ENCODE results near the gene SMG7. TPM values are rescaled to one million over a fixed set of nuclear protein-coding genes. Genes with fewer than 3 reads are reported as not detected.

Gene SMG7
- total and polyA plus RNA-seq, 10 of the 15 experiments (the other 5 are each of a cell fraction or from before 2014, with no cell fraction given), result 9.5 to 65.4 (median 42.7) TPM

GRCh38 chr1:183454377-183454776 is 17.9 kb upstream of the SMG7 start:
- in situ Hi-C loops (cut with MboI) (no loop called here), intact Hi-C loops (cut with micrococcal nuclease; ENCODE audit: unreplicated experiment) (no loop called here)
- Histone ChIP-seq H3K9ac (ENCODE audit: control insufficient read depth, insufficient read depth, low read length) (no peak overlapping the region), H3K27ac (ENCODE audit: control insufficient read depth, insufficient read depth) (no peak overlapping the region), H2AFZ (ENCODE audit: control insufficient read depth, low read depth, low read length) (no peak overlapping the region), H3K4me2 (ENCODE audit: control insufficient read depth, insufficient read depth) (no peak overlapping the region), H3K9me3 (replicated peaks; ENCODE audit: control insufficient read depth, insufficient read depth, low read length) (no peaks in the 10 kb centered on the region), H3K27me3 (replicated peaks in 1 of 2; ENCODE audit: control insufficient read depth in 2 of 2, insufficient read depth in 2 of 2, low read length in 1 of 2) (no peaks in the 10 kb centered on the region; a peak in 1 of 4 replicates), H3K79me2 (ENCODE audit: control insufficient read depth, insufficient read depth, low read length) (no peaks in the 10 kb centered on the region), H3K4me3 (no peak overlapping the region), H4K20me1 (ENCODE audit: control insufficient read depth, insufficient read depth) (no peaks in the 10 kb centered on the region), H3K36me3 (ENCODE audit: control insufficient read depth in 2 of 2, insufficient read depth in 2 of 2, low read length in 1 of 2) (no peaks in the 10 kb centered on the region), H3K4me1 (ENCODE audit: control insufficient read depth, insufficient read depth, low read length) (no peaks in the 10 kb centered on the region)
- TF ChIP-seq BCL11A (IDR thresholded peaks at IDR 0.05; ENCODE audit: low read depth, low read length) (no peak), MEF2A (IDR thresholded peaks at IDR 0.05; ENCODE audit: insufficient read depth, low read depth, low read length) (no peak), FOS (IDR thresholded peaks at IDR 0.05; ENCODE audit: borderline replicate concordance, extremely low read depth, insufficient read length) (no peak), IKZF1 (conservative IDR thresholded peaks at IDR 0.05) (no peak), SUPT20H (IDR thresholded peaks at IDR 0.05; ENCODE audit: borderline replicate concordance, control insufficient read depth, low read depth, low read length) (no peak), POLR2A (IDR thresholded peaks at IDR 0.05; ENCODE audit: low read depth, low read length) (no peak), HDGF (IDR thresholded peaks at IDR 0.05) (no peak), TARDBP (IDR thresholded peaks at IDR 0.05; ENCODE audit: borderline replicate concordance) (no peak), IKZF2 (IDR thresholded peaks at IDR 0.05) (no peak), NRF1 (conservative IDR thresholded peaks at IDR 0.05; ENCODE audit: low read depth, low read length) (no peak), MAX (IDR thresholded peaks at IDR 0.05; ENCODE audit: low read depth, low read length) (no peak), ETV6 (conservative IDR thresholded peaks at IDR 0.05 in 1 of 2, IDR thresholded peaks at IDR 0.05 in 1 of 2; ENCODE audit: borderline replicate concordance in 1 of 2, low read depth in 1 of 2) (no peak), SIX5 (IDR thresholded peaks at IDR 0.05; ENCODE audit: low read depth, low read length, severe bottlenecking) (no peak)
- CTCF ChIA-PET, result no interaction called here
- SMC1A ChIA-PET (ENCODE audit: uncharacterized antibody, unreplicated experiment), result interaction anchor here (0.9 to 1.5 kb wide), 2 partner anchors 10 to 15 kb away, joined by 3 read pairs; no protein-coding TSS in a partner anchor
- ATAC-seq (no peak), DNase-seq (ENCODE audit: low read depth, low spot score) (no peak), FAIRE-seq (no peak)
- BruUV-seq (replicated peaks), result no TSS peak
- 33% methylated on average over 2 of the region's 2 CpGs for WGBS (ENCODE audit: insufficient coverage, insufficient replicate concordance, low lambda C conversion rate, missing lambda C conversion rate)
- POLR2A ChIA-PET, result no interaction called here
- RAD21 ChIA-PET (ENCODE audit: unreplicated experiment), result no interaction called here

All from GM12878 (cell line).